HCT116 (cell line): ENCODE measurements around the gene IGFN1. TPM values are rescaled to one million over a fixed set of nuclear protein-coding genes. Genes with fewer than 3 reads are reported as not detected.

Experiments used
- ATAC-seq: fragments of 200-7000 bp; cut with Tn5 transposase; 2 replicates; pipeline ENCODE4 v1.9.1; 2020; ENCODE audit warnings: mild to moderate bottlenecking, moderate library complexity
- BruUV-seq: library from RNA; stranded (reverse); fragments of 400-500 nt; replicated peaks from 2 replicates; lab custom pipeline; 2021; lab: Mats Ljungman, UMichigan
- CTCF ChIA-PET: fragments of 300-600 bp; sonication (Branson Sonifier 250); formaldehyde crosslinking; loops from one replicate; lab custom pipeline; 2021; ENCODE audit warnings: antibody characterized with exemption; lab: Charles Lee
- POLR2A ChIA-PET: fragments of 300-600, 350-600 bp; sonication (Branson Sonifier 250); formaldehyde crosslinking; loops from one replicate; lab custom pipeline; 2021; ENCODE audit warnings: antibody characterized with exemption; lab: Charles Lee
- RAD21 ChIA-PET, 2 experiments: fragments of 300-600 bp; sonication (Branson Sonifier 250); formaldehyde crosslinking; loops; one replicate each; lab custom pipeline; 2023; ENCODE audit warnings: low total read pairs in 2 of 2; ENCODE audit not compliant: uncharacterized antibody in 2 of 2, unreplicated experiment in 2 of 2, low non-redundant PET in 1 of 2; lab: Charles Lee
- DNase-seq: peaks from one replicate; pipeline ENCODE4 v3.0.0-alpha.2; 2010; ENCODE audit warnings: low read depth, low spot score
- H2AFZ ChIP-seq: fragments of 200-600 bp; shearing (Covaris generic), sonication (generic); 2 replicates; pipeline ENCODE4 v1.6.1; 2017; ENCODE audit warnings: low read depth, mixed run types, mixed read lengths, antibody characterized with exemption, low read length; ENCODE audit not compliant: poor library complexity, severe bottlenecking
- H3K27ac ChIP-seq: 2 replicates; pipeline ENCODE4 v1.5.1; 2012; ENCODE audit warnings: low read depth, low read length
- H3K27me3 ChIP-seq: fragments of 200-600 bp; sonication (generic); 2 replicates; pipeline ENCODE4 v1.6.1; 2016; ENCODE audit warnings: mixed run types, low read length, mixed read lengths; ENCODE audit not compliant: insufficient read depth
- H3K36me3 ChIP-seq, 2 experiments: fragments of 200-500 bp in 1 of 2; fragments of 200-600 bp in 1 of 2; sonication (Bioruptor generic) in 1 of 2; sonication (generic) in 1 of 2; 2 replicates each; pipeline versions ENCODE4 v1.5.1 to v1.6.1; 2014 to 2016; ENCODE audit warnings: low read length in 2 of 2, inconsistent platforms in 1 of 2, mixed read lengths in 1 of 2, mixed run types in 1 of 2; ENCODE audit not compliant: insufficient read depth in 2 of 2, control insufficient read depth in 1 of 2
- H3K4me1 ChIP-seq, 2 experiments: fragments of 200-600 bp in 1 of 2; sonication (generic) in 1 of 2; 2 replicates each; pipeline versions ENCODE4 v1.5.1 to v1.6.1; 2012 to 2017; ENCODE audit warnings: low read length in 2 of 2, inconsistent platforms in 1 of 2, mild to moderate bottlenecking in 1 of 2, mixed read lengths in 1 of 2, mixed run types in 1 of 2, moderate library complexity in 1 of 2; ENCODE audit not compliant: insufficient read depth in 2 of 2, control insufficient read depth in 1 of 2
- H3K4me2 ChIP-seq: fragments of 200-600 bp; sonication (generic); 2 replicates; pipeline ENCODE4 v1.6.1; 2017; ENCODE audit warnings: mixed run types, low read length, mixed read lengths
- H3K4me3 ChIP-seq, 2 experiments: fragments of 200-600 bp in 1 of 2; sonication (generic) in 1 of 2; replicated peaks in 1 of 2; 2 replicates each; pipeline ENCODE4 v1.5.1; 2011 to 2016; ENCODE audit warnings: low read length in 2 of 2, control low read depth in 1 of 2, low read depth in 1 of 2, mild to moderate bottlenecking in 1 of 2, mixed read lengths in 1 of 2, mixed run types in 1 of 2
- H3K79me2 ChIP-seq: fragments of 200-600 bp; sonication (generic); 2 replicates; pipeline ENCODE4 v1.6.1; 2017; ENCODE audit warnings: mild to moderate bottlenecking, mixed run types, low read length, moderate library complexity, mixed read lengths; ENCODE audit not compliant: insufficient read depth
- H3K9ac ChIP-seq: fragments of 200-600 bp; sonication (generic); 2 replicates; pipeline ENCODE4 v1.6.1; 2016; ENCODE audit warnings: low read length, mixed read lengths
- H3K9me2 ChIP-seq: fragments of 200-600 bp; sonication (generic), shearing (Covaris generic); 2 replicates; pipeline ENCODE4 v1.6.1; 2017; ENCODE audit warnings: mixed run types, mild to moderate bottlenecking, moderate library complexity; ENCODE audit not compliant: insufficient read depth
- H3K9me3 ChIP-seq, 2 experiments: fragments of 200-500 bp in 1 of 2; fragments of 200-600 bp in 1 of 2; sonication (Bioruptor generic) in 1 of 2; sonication (generic) in 1 of 2; 2 replicates each; pipeline ENCODE4 v1.6.1; 2014 to 2017; ENCODE audit warnings: low read length in 2 of 2, mixed read lengths in 2 of 2, inconsistent platforms in 1 of 2, low read depth in 1 of 2, mild to moderate bottlenecking in 1 of 2, mixed run types in 1 of 2, moderate library complexity in 1 of 2; ENCODE audit not compliant: control insufficient read depth in 1 of 2, insufficient read depth in 1 of 2
- H4K20me1 ChIP-seq: fragments of 200-600 bp; sonication (generic), shearing (Covaris generic); 2 replicates; pipeline ENCODE4 v1.6.1; 2017; ENCODE audit warnings: mixed run types, mild to moderate bottlenecking, moderate library complexity; ENCODE audit not compliant: insufficient read depth
- FOSL1 ChIP-seq: IDR thresholded peaks from 2 replicates; pipeline ENCODE4 v1.6.1; 2012; ENCODE audit warnings: low read depth
- intact Hi-C: fragments of 100-400 bp; cut with micrococcal nuclease; formaldehyde crosslinking; loops from 2 replicates; pipeline ENCODE4 v1.10.0; 2022
- total RNA-seq: library from RNA; stranded (reverse); gene quantifications from one replicate; pipeline ENCODE4 v1.2.1, GENCODE V29; 2021; ENCODE audit not compliant: unreplicated experiment
- TF ChIP-seq, protein P1 (sequence below): IDR thresholded peaks from 2 replicates; pipeline ENCODE4 v1.6.1; 2012; ENCODE audit warnings: low read depth

The IGFN1 gene
- total RNA-seq, 1 experiment from 2014 or later = not detected

DNA sequence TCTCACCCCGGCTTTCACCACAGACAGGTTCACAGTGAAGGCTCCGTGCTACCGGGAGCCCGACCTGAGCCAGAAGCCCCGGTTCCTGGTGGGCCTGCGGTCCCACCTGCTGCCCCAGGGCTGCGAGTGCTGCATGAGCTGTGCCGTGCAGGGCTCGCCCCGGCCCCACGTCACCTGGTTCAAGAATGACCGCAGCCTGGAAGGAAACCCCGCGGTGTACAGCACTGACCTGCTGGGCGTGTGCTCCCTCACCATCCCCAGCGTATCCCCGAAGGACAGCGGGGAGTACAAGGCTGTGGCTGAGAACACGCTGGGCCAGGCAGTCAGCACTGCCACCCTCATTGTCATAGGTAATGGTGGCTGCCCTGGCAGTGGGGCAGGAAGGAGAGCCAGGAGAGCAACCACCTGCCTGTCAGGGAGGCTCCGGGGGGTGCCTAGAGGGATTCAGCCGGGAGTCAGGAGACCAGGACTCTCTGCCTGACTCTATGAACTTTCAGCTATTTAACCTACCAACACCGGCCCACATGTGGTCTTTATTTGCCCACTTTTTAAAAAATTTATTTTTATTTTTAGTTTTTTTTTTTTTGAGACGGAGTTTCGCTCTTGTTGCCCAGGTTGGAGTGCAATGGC is 36.4 kb downstream of the IGFN1 start:
- CTCF ChIA-PET = interaction anchor here (0.7 kb wide), 1 partner anchor 908 kb away, joined by 3 read pairs; no protein-coding TSS in a partner anchor
- no TSS peak for BruUV-seq

More for the DNA sequence above, 36.4 kb downstream of the IGFN1 start:
- no peak overlapping the region for H3K4me2 ChIP-seq
- no peaks in the 10 kb centered on the region for H3K36me3 ChIP-seq
- H3K9me2 ChIP-seq = no peaks in the 10 kb centered on the region
- no peaks in the 10 kb centered on the region for H3K27me3 ChIP-seq
- no peak overlapping the region for H3K4me3 ChIP-seq
- no peaks in the 10 kb centered on the region for H3K79me2 ChIP-seq
- no peak overlapping the region for H3K27ac ChIP-seq
- no peak overlapping the region for H3K9ac ChIP-seq
- H3K9me3 ChIP-seq = no peaks in the 10 kb centered on the region
- intact Hi-C loops = loop anchor here (5.0 to 10.0 kb wide), 2 partner anchors 140 to 252 kb away; no protein-coding TSS in a partner anchor
- DNase-seq (no peak), ATAC-seq (no peak)
- no peak for TF ChIP-seq FOSL1
- TF ChIP-seq, protein P1, sequence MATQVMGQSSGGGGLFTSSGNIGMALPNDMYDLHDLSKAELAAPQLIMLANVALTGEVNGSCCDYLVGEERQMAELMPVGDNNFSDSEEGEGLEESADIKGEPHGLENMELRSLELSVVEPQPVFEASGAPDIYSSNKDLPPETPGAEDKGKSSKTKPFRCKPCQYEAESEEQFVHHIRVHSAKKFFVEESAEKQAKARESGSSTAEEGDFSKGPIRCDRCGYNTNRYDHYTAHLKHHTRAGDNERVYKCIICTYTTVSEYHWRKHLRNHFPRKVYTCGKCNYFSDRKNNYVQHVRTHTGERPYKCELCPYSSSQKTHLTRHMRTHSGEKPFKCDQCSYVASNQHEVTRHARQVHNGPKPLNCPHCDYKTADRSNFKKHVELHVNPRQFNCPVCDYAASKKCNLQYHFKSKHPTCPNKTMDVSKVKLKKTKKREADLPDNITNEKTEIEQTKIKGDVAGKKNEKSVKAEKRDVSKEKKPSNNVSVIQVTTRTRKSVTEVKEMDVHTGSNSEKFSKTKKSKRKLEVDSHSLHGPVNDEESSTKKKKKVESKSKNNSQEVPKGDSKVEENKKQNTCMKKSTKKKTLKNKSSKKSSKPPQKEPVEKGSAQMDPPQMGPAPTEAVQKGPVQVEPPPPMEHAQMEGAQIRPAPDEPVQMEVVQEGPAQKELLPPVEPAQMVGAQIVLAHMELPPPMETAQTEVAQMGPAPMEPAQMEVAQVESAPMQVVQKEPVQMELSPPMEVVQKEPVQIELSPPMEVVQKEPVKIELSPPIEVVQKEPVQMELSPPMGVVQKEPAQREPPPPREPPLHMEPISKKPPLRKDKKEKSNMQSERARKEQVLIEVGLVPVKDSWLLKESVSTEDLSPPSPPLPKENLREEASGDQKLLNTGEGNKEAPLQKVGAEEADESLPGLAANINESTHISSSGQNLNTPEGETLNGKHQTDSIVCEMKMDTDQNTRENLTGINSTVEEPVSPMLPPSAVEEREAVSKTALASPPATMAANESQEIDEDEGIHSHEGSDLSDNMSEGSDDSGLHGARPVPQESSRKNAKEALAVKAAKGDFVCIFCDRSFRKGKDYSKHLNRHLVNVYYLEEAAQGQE = no peak
- H4K20me1 ChIP-seq = no peaks in the 10 kb centered on the region
- ChIA-PET RAD21 (no interaction called here), POLR2A (no interaction called here)
- no peak overlapping the region for H2AFZ ChIP-seq
- H3K4me1 ChIP-seq = peaks cover 0 to 25% of the 10 kb centered on the region in 2 experiments; a peak in 2 of 4 replicates
